ENCODE data around the gene RUNDC1. TPM values are rescaled to one million over a fixed set of nuclear protein-coding genes. Genes with fewer than 3 reads are reported as not detected.
A peak's percentile ranks its signal among the peaks of the same experiment; 100 is the strongest.

Gene RUNDC1
- total RNA-seq, 4 donors from 2014 or later: 12.6 to 16.0 (median 13.0) TPM

DNA sequence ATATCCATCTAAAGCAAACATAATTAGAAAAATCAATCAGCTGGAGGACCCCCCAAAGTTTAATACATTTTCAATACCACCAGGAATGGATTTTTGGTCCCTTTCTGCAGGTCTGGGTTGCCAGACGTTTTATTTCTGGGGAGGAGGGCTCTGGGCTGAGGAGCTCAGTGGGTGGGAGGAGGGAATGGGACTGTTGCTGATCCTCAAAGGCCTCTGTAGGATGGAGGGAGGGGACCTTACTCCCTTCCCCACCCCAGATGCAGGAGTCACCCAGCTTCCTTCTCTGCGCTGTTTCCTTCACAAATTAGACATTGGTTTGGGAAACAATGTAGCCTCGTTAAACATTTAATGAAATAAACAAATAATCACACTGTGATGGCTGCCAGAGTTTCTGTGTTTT, 51.3 kb downstream of the RUNDC1 start:
- TF ChIP-seq, protein P1, sequence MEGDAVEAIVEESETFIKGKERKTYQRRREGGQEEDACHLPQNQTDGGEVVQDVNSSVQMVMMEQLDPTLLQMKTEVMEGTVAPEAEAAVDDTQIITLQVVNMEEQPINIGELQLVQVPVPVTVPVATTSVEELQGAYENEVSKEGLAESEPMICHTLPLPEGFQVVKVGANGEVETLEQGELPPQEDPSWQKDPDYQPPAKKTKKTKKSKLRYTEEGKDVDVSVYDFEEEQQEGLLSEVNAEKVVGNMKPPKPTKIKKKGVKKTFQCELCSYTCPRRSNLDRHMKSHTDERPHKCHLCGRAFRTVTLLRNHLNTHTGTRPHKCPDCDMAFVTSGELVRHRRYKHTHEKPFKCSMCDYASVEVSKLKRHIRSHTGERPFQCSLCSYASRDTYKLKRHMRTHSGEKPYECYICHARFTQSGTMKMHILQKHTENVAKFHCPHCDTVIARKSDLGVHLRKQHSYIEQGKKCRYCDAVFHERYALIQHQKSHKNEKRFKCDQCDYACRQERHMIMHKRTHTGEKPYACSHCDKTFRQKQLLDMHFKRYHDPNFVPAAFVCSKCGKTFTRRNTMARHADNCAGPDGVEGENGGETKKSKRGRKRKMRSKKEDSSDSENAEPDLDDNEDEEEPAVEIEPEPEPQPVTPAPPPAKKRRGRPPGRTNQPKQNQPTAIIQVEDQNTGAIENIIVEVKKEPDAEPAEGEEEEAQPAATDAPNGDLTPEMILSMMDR (IDR thresholded peaks at IDR 0.05): no peak
- no peak for TF ChIP-seq POLR2A (IDR thresholded peaks at IDR 0.05)
- intact Hi-C loops (cut with DNase I; ENCODE audit: low total_unique reads): no loop called here
- WGBS, 2 donors: 85 to 89% methylated on average over 3 of the region's 3 CpGs

DNA sequence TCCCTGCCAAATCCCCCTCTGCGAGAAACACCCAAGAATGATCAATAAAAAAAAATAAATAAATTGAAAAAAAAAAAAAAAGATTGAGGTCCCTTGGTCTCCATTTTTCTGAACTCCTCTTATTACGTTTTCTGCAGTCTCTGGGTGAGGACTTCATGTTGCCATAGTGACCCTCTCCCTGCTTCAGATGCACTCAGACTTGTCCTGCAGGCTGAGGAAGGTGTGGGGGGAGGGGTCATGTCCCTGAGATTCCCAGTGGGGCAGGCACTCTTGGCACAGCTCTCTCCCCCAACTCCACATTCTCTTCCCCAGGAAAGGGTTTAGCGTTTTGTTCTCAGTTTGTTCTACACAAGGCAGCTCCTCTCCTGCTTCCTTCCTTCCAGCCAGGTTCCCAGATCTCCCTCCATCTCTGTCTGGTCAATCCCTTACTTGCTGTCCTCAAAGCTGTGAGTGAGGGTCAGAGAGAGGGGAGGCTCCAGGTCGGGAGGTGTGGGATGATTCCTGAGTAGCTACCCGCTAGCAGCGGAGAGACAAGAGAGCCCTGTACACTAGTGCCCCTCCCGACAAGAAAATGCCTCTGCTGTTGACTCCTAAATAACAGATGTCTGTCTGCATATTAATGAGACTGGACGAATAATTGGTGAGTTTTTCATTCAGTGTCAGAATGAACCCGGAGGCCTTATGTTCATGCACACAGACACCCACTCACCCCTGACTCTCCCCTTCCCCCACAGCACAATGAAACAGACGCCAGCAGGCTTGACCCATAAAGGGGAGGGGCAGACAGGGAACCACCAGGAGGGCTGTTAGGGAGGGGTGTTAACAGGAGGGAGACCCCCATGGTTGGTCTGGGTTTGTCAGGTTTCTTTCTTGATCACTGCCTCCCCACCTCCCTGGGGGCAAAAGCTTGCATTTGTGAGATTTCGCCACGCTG, 53.9 kb downstream of the RUNDC1 start:
- H3K4me3 ChIP-seq (ENCODE audit: low read depth, poor library complexity, severe bottlenecking): no peak overlapping the region
- intact Hi-C loops (cut with DNase I; ENCODE audit: low total_unique reads): no loop called here
- 50 to 53% methylated on average over 12 of the region's 12 CpGs for WGBS, 2 donors
- TF ChIP-seq POLR2A (IDR thresholded peaks at IDR 0.05): no peak
- TF ChIP-seq, protein P1 (IDR thresholded peaks at IDR 0.05): no peak
- no peak for DNase-seq (ENCODE audit: low spot score in 2 of 2)

More for the DNA sequence above, 51.3 kb downstream of the RUNDC1 start:
- no peak for DNase-seq (ENCODE audit: low spot score in 2 of 2)
- no peak overlapping the region for H3K4me3 ChIP-seq (ENCODE audit: low read depth, poor library complexity, severe bottlenecking)

DNA sequence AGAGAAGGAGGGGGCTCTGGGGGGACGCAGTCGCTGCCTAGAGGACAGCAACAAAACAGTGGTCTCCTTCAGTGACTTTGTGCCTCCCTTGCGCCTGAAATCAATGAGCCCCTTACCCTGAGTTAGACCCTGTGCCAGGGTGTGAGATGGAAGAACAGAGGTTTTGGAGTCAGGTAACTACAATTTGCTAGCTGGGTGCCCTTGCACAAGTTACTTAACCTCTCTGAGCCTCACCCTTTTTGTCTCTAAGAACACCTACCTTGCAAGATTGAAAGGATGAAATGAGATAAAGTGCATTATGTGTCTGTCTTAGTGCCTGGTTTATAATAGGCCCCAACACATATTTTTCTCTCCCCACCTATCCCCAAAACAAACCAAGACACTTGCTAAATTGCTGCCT, 54.5 kb downstream of the RUNDC1 start:
- intact Hi-C loops (cut with DNase I; ENCODE audit: low total_unique reads): no loop called here

DNA sequence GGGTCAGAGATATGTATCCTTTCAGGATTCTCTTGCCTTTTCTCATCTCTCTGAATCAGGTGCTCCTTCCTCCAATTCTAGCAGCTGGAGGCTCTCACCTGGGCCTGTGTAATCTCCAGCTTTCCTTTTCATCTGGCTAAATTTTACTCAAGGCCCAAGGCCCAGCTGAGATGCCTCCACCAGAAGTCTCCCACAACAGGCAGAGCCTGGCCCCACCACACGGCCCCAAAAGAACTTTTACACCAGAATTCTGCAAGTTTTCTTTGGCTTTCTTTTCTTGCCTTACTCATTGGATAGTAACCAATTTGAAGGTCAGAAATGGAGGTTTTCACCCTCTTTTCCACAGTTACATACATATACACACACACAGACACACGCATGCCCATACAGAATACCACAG, 59.3 kb downstream of the RUNDC1 start:
- H3K4me3 ChIP-seq (ENCODE audit: low read depth, poor library complexity, severe bottlenecking): no peak overlapping the region
- intact Hi-C loops (cut with DNase I; ENCODE audit: low total_unique reads): no loop called here
- TF ChIP-seq, protein P1 (IDR thresholded peaks at IDR 0.05): no peak
- TF ChIP-seq POLR2A (IDR thresholded peaks at IDR 0.05): no peak
- 88 to 95% methylated on average over 2 of the region's 2 CpGs for WGBS, 2 donors
- DNase-seq (ENCODE audit: low spot score in 2 of 2): peak in 1 of 2 donors; percentile 60

More for the DNA sequence above, 54.5 kb downstream of the RUNDC1 start:
- TF ChIP-seq POLR2A (IDR thresholded peaks at IDR 0.05): no peak
- TF ChIP-seq, protein P1 (IDR thresholded peaks at IDR 0.05): no peak
- no peak overlapping the region for H3K4me3 ChIP-seq (ENCODE audit: low read depth, poor library complexity, severe bottlenecking)
- WGBS, 2 donors: 83 to 93% methylated on average over 3 of the region's 3 CpGs
- DNase-seq (ENCODE audit: low spot score in 2 of 2): no peak

DNA sequence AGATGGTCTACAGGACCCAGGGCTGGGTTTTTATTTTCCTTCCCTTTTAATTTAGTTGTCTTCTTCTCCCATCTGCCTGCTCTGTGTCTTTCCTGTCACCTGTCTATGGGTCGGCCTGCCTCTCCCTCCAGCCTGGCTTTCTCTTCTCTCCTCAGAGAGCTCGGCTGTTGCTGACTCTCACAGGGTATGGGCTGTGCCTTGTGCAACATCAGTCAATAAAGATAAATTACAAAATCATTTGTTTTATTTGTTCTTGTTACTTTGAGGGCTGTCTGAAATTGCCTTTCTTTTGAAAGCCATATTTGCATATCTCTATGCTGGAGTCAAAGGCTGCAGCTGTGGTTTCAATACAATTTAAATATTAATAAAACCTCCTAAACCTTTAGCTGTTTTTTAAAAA, 60.3 kb downstream of the RUNDC1 start:
- TF ChIP-seq POLR2A (IDR thresholded peaks at IDR 0.05): no peak
- TF ChIP-seq, protein P1 (IDR thresholded peaks at IDR 0.05): no peak
- DNase-seq (ENCODE audit: low spot score in 2 of 2): peak in 1 of 2 donors; percentile 25
- H3K4me3 ChIP-seq (ENCODE audit: low read depth, poor library complexity, severe bottlenecking): no peak overlapping the region
- intact Hi-C loops (cut with DNase I; ENCODE audit: low total_unique reads): no loop called here
- 81% methylated on average over 2 of the region's 2 CpGs for WGBS, 2 donors

Measured in lower leg skin (tissue), 4 donors.